ENCODE measurements around the gene NR2C2. TPM values are rescaled to one million over a fixed set of nuclear protein-coding genes. Genes with fewer than 3 reads are reported as not detected.

Gene NR2C2
- total RNA-seq, 6 experiments from 2014 or later: 23.7 to 35.2 (median 28.6) TPM

- no peak overlapping the region for H3K27ac Mint-ChIP-seq
- H3K36me3 Mint-ChIP-seq (ENCODE audit: low read depth): peaks cover 41% of the 10 kb centered on the region
- H3K27me3 Mint-ChIP-seq (ENCODE audit: insufficient read depth): peaks cover 1% of the 10 kb centered on the region; the same call in 1 of the 2 replicates
- H3K4me1 Mint-ChIP-seq (ENCODE audit: low read depth): no peaks in the 10 kb centered on the region
- no peak overlapping the region for H3K4me3 Mint-ChIP-seq
- TF ChIP-seq, protein P1, sequence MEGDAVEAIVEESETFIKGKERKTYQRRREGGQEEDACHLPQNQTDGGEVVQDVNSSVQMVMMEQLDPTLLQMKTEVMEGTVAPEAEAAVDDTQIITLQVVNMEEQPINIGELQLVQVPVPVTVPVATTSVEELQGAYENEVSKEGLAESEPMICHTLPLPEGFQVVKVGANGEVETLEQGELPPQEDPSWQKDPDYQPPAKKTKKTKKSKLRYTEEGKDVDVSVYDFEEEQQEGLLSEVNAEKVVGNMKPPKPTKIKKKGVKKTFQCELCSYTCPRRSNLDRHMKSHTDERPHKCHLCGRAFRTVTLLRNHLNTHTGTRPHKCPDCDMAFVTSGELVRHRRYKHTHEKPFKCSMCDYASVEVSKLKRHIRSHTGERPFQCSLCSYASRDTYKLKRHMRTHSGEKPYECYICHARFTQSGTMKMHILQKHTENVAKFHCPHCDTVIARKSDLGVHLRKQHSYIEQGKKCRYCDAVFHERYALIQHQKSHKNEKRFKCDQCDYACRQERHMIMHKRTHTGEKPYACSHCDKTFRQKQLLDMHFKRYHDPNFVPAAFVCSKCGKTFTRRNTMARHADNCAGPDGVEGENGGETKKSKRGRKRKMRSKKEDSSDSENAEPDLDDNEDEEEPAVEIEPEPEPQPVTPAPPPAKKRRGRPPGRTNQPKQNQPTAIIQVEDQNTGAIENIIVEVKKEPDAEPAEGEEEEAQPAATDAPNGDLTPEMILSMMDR (IDR thresholded peaks at IDR 0.05): no peak
- peaks cover 7% of the 10 kb centered on the region for H3K9me3 Mint-ChIP-seq
- no peak for DNase-seq
These were observed 22.3 kb downstream of the NR2C2 start for GRCh38 chr3:14969671-14970070.

DNA sequence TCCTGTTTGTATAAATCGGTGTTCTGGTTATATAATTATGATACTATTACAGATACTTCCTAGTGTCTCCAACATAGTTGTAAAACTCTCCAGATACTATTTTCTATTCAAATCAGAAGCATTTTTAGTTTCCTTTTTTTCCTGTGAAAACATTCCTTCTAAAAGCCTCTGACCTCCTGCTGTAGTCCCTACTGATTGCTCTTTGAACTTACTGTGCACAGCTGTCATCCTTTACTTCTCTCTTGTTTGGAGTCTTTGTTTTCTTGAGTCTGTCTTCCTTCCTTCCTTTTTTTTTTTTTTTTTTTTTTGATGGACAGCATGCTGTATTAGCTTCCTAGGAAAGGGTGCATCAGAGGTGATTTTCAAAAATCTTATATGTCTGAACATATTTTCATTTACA lies 28.9 kb downstream of the NR2C2 start:
- DNase-seq: no peak
- 0 out of 2 replicates have a peak, but pooled peaks cover 11% of the 10 kb centered on the region for H3K4me1 Mint-ChIP-seq (ENCODE audit: low read depth)
- H3K9me3 Mint-ChIP-seq: no peaks in the 10 kb centered on the region
- peaks cover 18% of the 10 kb centered on the region for H3K36me3 Mint-ChIP-seq (ENCODE audit: low read depth)
- H3K27ac Mint-ChIP-seq: no peak overlapping the region
- no peaks in the 10 kb centered on the region for H3K27me3 Mint-ChIP-seq (ENCODE audit: insufficient read depth)
- TF ChIP-seq, protein P1 (IDR thresholded peaks at IDR 0.05): no peak
- H3K4me3 Mint-ChIP-seq: no peak overlapping the region

DNA sequence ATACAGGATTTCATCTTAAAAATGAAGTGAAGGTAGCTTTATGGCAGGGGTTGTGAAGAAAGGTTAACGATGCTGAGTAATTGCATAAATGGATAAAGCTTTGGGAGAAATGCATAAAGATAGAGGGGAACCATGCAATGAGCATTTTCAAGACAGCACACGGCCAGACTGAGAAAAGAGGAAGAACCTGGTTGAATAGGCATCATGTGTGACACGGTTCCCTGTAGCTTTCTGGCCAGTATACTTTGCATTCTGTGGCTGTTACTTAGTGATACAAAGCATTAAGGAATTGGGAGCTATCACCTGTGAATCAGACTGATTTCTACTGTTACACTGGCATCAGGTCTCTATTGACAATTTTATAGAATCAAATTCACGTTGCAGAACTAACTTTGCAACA lies 33.3 kb downstream of the NR2C2 start:
- H3K9me3 Mint-ChIP-seq: 0 out of 2 replicates have a peak, but pooled peaks cover 4% of the 10 kb centered on the region
- peaks cover 17% of the 10 kb centered on the region for H3K36me3 Mint-ChIP-seq (ENCODE audit: low read depth)
- no peaks in the 10 kb centered on the region for H3K27me3 Mint-ChIP-seq (ENCODE audit: insufficient read depth)
- no peak for DNase-seq
- H3K4me1 Mint-ChIP-seq (ENCODE audit: low read depth): 0 out of 2 replicates have a peak, but pooled peaks cover 11% of the 10 kb centered on the region
- H3K4me3 Mint-ChIP-seq: no peak overlapping the region
- TF ChIP-seq, protein P1 (IDR thresholded peaks at IDR 0.05): no peak
- H3K27ac Mint-ChIP-seq: no peak overlapping the region

- Mint-ChIP-seq H3K4me1 (ENCODE audit: low read depth) (no peaks in the 10 kb centered on the region; the same call in 1 of the 2 replicates), H3K27me3 (ENCODE audit: insufficient read depth) (no peaks in the 10 kb centered on the region), H3K36me3 (ENCODE audit: low read depth) (peaks cover 17% of the 10 kb centered on the region), H3K9me3 (0 out of 2 replicates have a peak, but pooled peaks cover 4% of the 10 kb centered on the region), H3K27ac (no peak overlapping the region), H3K4me3 (no peak overlapping the region)
- no peak for DNase-seq
- TF ChIP-seq, protein P1 (IDR thresholded peaks at IDR 0.05): no peak
These were observed 37.3 kb downstream of the NR2C2 start for GRCh38 chr3:14984581-14985113.

- Mint-ChIP-seq H3K27ac (no peak overlapping the region), H3K9me3 (0 out of 2 replicates have a peak, but pooled peaks cover 4% of the 10 kb centered on the region), H3K27me3 (ENCODE audit: insufficient read depth) (no peaks in the 10 kb centered on the region), H3K4me3 (no peak overlapping the region), H3K36me3 (ENCODE audit: low read depth) (peaks cover 12% of the 10 kb centered on the region), H3K4me1 (ENCODE audit: low read depth) (peaks cover 29% of the 10 kb centered on the region)
- TF ChIP-seq, protein P1 (IDR thresholded peaks at IDR 0.05): no peak; the same call in 1 of the 2 replicates
- DNase-seq: no peak
These were observed 41.6 kb downstream of the NR2C2 start for GRCh38 chr3:14988988-14989394.

All from HFFc6 (cell line).